ENCODE results near the gene PLEKHM1.
"Not testable (repeated sequence)": the region's sequence is repeated elsewhere in the genome, so short reads cannot be mapped to it uniquely, and the experiment has no call there.

Gene PLEKHM1

DNA sequence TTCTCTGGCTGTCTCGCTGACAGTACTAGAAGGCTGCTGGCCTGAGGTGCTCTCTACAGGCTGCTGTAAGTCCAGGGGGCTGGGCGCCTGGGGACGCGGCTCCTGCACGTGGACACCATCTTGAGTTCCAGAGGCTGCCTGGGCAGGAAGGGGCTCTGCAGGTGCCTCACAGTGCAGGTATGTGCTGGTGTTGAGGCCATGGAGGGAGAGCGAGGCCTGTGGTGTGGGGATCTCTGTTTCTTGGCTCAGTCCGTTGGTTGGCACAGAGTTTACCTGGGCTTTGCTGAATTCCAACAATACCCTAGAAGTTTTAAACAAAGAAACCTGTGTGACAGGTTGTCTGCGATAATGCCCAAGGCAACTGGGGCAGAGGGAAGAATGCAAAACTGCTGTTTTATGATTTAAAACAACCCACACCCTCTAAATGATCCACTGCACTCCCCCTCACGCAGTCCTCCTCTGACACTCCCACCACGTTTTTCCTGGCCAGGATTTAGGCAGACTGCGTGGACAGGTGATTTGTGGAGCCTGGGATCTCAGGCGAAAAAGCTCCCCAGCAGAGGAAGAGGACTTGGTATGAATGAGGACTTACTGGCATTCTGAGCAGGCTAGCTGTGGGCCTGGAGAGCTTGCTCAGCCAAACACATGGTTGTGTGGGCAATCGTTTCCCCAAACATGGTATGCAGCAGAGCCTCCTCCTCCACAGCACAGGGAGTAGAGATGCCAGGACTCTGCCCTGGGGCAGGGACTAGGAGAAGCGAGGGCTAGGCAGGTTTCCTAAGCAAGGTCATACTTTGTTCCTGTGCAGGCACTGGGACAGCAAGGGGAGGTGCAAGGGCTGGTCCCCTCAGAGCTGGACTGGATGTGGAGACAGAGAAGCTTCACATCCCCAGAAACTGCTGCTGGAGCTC lies 22.0 kb downstream of the PLEKHM1 start:
- DNase-seq (ENCODE audit: extremely low read depth, low read depth) = not testable (repeated sequence)

DNA sequence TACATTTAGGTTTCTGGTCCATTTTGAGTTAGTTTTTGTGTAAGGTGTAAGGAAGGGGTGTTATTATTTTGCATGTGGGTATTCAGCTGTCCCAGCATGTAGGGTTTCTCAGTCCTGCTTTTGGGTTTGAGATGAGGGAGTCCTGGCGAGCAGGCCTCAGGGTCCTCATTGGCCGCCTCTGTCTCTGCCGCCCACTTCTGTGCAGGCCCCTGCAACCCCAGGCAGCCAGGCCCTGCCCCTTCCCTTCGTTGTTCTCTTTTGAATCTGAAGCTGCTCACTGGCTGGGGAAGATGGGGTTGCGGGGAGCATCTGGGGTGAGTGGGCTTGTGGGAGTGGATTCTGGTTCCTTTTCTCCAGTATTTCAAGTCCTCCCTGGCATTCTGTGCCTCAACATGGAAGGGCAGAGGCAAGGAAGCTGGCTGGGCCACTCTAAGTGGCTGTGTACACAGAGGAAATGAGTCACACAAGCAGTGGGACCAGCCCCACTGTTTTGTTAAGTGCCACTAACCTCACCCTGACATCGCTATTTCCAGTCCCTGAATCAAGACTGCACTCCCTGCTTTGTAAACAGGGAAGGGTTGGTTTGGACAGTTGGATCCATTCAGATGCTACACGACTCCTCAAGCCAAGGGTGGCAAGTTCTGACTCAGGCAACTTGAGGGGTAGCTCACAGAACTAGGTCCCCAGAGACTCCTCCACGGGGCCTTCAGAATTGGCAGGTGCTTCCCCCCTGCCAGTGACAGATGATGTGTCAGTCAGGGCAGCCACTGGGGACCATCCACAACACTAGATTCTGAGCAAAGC lies 28.8 kb downstream of the PLEKHM1 start:
- DNase-seq (ENCODE audit: extremely low read depth, low read depth) = not testable (repeated sequence)

DNA sequence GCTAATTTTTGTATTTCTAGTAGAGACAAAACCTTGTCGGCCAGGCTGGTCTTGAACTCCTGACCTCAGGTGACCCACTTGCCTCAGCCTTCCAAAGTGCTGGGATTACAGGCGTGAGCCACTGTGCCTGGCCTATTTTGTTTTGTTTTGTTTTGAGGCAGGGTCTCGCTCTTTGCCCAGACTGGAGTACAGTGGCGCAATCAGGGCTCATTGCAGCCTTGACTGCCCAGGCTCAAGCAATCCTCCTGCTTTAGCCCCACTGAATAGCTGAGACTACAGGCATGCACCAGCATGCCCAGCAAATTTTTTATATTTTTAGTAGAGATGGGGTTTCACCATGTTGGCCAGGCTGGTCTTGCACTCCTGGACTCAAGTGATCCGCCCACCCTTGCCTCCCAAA lies 30.1 kb downstream of the PLEKHM1 start:
- DNase-seq (ENCODE audit: extremely low read depth, low read depth) = not testable (repeated sequence)

DNA sequence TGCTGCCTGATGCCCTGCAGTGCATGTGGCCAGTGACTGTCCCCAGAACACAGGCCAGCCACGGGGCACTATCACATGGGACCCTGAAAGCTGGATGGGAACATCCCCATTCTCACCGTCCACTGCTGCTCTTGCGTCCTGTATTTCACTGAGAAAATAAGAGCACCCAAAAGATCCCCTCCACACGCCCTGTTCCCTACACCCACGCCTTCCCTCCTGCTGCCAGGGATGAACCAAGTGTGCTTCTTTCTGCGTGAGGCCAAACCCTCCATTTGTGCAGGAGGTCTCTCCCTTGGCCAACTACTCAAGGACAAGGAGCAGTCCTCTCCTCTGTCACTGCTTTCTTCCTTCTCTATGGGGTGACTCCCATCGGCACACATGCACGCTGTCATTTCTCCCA lies 36.2 kb downstream of the PLEKHM1 start:
- DNase-seq (ENCODE audit: extremely low read depth, low read depth) = not testable (repeated sequence)

DNA sequence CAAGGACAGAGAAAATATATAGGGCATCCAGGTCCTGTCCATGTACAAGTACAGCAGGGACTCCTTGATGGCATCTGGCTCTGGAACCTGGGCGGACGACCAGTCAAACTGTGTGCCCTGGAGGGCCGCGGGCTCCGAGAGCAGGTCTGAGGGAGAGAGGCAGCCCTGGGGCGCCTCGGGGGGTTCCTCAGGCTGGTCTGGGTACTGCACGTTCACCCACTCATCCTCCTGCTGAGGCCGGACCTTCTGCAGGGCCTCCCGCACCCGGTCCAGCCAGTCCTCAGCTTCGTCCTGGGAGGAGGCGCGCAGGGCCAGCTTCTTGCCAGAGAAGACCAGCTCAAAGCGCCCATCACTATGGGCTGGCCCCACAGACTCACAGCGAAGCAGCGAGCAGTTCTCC lies 36.8 kb downstream of the PLEKHM1 start:
- not testable (repeated sequence) for DNase-seq (ENCODE audit: extremely low read depth, low read depth)

DNA sequence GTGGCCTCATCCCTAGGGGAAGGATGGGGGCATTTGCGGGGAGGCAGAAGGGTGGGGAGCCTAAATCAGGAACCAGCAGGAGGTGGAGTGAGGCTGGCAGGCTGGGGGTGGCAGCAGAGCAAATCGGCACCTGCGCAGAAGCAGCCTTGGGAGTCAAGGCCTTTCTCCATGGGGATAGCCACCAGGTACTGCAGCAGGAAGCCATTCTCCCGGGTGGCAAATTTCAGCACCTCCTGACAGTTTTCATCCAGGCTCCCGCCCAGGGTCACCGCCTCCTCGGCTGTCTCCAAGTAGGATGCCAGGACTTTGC lies 37.3 kb downstream of the PLEKHM1 start:
- not testable (repeated sequence) for DNase-seq (ENCODE audit: extremely low read depth, low read depth)

DNA sequence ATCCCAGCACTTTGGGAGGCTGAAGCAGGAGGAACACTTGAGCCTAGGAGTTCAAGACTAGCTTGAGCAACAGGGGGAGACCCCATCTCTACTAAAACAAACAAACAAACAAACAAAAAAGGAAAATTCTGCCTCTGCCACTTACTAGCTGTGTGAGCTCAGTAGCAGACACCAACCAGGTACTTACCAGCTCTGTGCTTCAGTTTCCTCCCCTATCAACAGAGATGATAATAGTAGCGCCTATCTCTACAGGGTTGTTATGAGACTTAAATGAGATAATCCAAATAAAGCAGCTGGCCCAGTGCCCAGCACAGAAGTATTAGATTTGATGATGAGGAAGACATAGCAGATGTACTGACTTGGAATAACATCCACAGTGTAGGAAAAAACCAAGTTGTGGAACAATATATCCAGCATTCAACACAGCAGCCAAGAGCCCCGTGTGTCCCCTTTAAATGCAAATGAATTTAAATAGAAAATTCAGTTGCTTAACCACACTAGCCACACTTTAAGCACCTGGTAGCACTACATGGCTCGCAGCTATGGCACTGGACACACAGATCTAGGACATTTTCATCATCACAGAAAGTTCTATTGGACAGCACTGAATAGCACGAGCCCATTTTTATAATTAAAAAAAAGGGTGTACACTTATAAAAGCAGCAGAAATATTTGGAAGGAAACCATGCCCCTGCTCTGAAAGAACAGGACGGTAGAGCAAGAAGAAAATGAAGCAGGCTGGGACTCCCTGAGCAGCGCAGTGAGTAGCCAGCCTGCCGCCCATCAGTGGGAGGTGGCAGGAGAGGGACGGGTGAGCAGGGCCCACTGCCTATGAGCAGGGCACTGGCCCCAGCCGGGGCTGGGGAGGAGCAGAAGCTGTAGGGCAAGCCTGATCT lies 37.9 kb downstream of the PLEKHM1 start:
- not testable (repeated sequence) for DNase-seq (ENCODE audit: extremely low read depth, low read depth)

DNA sequence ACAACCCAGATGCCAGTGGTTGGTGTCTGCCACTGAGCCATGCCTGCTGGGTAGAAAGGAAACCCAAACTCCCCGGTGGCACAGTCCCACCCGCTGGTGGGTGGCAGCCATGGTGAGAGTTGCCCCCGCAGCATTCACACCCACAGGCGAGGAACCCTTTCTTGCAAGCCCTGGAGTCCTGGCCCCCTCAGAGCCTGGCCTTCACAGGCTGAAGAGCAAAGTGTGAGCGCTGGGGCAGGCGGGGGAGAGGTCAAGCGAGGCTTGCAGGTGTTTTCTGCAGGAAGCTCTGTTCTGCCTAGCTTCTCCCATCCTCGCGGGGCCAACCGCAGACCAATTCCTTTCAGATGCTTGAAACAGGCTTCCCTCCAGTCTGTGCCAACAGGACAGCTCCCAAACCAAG lies 38.9 kb downstream of the PLEKHM1 start:
- not testable (repeated sequence) for DNase-seq (ENCODE audit: extremely low read depth, low read depth)

DNA sequence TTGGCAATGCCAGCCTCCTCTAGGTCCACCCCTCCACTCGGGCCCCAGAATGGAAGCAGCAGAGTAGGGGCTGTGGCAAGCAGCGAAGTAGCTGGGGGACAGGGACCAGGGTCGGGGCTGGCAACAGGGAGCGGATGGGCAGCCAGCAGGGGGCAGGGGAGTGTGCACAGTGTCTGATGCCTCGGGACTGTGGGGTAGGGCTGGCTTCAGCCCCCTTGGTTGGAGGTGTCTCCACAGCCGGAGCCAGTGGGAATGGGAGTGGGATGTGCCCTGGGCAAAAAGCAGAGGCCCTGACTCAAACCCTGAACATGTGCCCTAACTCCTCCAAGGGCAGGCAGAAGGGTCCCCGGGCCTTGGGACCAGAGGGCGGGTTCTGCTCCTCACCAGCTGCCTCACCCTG lies 39.4 kb downstream of the PLEKHM1 start:
- DNase-seq (ENCODE audit: extremely low read depth, low read depth) = no peak
- TF ChIP-seq, protein P1, sequence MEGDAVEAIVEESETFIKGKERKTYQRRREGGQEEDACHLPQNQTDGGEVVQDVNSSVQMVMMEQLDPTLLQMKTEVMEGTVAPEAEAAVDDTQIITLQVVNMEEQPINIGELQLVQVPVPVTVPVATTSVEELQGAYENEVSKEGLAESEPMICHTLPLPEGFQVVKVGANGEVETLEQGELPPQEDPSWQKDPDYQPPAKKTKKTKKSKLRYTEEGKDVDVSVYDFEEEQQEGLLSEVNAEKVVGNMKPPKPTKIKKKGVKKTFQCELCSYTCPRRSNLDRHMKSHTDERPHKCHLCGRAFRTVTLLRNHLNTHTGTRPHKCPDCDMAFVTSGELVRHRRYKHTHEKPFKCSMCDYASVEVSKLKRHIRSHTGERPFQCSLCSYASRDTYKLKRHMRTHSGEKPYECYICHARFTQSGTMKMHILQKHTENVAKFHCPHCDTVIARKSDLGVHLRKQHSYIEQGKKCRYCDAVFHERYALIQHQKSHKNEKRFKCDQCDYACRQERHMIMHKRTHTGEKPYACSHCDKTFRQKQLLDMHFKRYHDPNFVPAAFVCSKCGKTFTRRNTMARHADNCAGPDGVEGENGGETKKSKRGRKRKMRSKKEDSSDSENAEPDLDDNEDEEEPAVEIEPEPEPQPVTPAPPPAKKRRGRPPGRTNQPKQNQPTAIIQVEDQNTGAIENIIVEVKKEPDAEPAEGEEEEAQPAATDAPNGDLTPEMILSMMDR (IDR thresholded peaks at IDR 0.05; ENCODE audit: low read depth, low read length) = no peak; the same call in 1 of the 2 replicates

DNA sequence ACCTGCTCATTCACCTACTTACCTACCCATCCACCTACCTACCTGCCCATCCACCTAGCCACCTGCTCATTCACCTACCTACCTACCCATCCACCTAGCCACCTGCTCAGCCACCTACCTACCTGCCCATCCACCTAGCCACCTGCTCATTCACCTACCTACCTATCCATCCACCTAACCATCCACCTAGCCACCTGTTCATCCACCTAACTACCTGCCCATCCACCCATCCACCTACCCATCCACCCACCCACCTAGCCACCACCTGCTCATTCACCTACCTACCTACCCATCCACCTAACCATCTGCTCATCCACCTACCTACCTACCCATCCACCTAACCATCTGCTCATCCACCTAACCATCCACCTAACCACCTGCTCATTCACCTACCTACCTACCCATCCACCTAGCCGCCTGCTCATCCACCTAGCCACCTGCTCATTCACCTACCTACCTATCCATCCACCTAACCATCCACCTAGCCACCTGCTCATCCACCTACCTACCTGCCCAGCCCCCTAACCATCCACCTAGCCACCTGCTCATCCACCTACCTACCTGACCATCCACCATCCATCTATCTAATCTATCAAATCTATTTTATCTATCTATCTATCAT lies 40.7 kb downstream of the PLEKHM1 start:
- not testable (repeated sequence) for DNase-seq (ENCODE audit: extremely low read depth, low read depth)

DNA sequence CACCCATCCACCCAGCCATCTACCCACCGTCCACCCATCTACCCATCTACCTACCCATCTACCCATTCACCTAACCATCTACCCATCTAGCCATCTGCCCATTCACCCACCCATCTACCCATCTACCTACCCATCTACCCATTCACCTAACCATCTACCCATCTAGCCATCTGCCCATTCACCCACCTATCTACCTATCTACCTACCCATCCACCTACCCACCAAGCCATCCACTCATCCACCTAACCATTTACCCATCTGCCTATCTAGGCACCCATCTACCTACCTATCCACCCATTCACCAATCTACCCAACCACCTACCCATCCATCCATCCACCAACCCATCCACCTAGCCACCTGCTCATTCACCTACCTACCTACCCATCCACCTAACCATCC lies 41.3 kb downstream of the PLEKHM1 start:
- DNase-seq (ENCODE audit: extremely low read depth, low read depth) = not testable (repeated sequence)

DNA sequence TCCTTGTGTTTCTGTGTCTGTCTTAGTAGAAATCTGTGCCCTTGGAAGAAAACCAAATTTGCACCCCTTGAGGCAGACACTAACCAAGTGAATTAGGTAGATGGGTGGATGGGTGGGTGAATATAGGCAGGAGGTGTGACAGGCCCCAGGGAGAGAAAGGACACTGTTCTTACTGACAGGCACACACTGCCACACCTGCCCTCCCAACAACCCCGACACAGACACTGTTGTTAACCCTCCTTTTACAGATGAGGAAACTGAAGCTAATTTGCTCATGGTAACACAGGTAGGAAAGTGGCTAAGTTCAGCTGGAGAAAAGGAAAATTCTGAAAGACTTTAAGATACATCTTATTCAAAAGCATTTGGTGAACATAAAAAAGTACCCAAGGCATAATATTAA lies 42.0 kb downstream of the PLEKHM1 start:
- not testable (repeated sequence) for DNase-seq (ENCODE audit: extremely low read depth, low read depth)

DNA sequence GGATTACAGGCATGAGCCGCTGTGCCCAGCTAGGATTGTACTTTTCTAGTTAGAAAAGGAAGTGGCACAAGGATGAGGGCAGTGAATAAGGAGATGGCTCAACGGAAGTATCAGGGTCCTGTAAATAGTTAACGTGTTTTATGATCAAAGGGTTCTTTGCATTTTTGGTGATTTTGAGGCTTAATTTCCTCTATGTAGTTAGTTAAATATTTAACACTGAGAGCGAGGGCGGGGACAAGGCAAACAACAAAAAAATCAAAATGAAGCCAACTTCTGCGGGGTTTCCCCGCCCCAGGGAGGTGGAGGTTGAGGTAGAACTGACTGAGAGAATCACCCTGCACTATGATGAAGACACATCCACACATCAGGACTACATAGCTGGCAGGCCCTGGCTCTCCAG lies 42.5 kb downstream of the PLEKHM1 start:
- DNase-seq (ENCODE audit: extremely low read depth, low read depth) = not testable (repeated sequence)

DNA sequence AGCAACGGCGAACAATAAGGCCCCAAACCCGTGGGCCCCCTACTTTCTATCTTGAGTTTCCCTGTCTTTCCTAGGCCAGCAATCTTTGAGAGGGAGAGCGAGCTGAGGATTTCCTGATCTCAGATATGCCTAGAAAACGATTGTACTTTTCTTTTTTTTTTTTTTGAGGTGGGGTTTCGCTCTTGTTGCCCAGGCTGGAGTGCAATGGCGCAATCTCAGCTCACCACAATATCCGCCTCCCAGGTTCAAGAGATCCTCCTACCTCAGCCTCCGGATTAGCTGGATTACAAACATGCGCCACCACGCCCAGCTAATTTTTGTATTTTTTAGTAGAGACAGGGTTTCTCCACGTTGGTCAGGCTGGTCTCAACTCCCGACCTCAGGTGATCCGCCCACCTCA lies 42.9 kb downstream of the PLEKHM1 start:
- DNase-seq (ENCODE audit: extremely low read depth, low read depth) = not testable (repeated sequence)

DNA sequence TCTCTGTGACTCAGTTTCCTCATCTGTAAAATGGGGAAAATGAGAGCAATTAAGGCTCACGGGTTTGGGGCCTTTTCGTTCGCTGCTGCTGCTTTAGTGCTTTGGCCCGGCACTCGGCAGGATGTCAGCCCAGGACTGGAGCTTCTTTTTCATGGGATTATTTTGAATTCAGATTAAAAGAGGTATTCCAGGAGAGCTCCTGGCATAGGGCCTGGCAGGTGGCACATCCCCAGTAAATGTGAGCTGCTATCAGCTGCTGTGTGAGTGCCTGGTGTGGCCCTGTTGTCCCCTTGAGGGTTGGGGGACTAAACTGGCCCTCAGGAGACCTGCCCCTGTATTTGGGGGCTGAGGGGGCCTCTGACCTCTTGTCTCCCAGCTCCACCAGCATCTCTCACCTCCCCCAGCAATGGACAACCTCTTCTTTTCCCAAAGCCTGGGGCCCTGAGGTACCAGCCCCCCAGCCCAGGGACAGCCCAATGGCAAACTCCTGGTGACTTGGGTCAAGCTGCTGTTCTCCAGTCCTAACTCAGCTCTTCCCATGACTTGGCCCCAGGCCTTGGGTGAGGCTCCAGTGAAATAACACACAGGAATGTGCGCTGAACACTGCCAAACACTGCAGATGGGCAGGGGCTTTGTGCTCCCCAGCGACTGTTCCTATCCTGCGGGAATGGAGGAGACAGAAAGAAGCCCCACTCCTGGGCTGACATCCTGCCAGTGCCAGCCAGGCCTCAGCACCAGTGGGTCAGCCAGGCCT lies 43.5 kb downstream of the PLEKHM1 start:
- not testable (repeated sequence) for DNase-seq (ENCODE audit: extremely low read depth, low read depth)

DNA sequence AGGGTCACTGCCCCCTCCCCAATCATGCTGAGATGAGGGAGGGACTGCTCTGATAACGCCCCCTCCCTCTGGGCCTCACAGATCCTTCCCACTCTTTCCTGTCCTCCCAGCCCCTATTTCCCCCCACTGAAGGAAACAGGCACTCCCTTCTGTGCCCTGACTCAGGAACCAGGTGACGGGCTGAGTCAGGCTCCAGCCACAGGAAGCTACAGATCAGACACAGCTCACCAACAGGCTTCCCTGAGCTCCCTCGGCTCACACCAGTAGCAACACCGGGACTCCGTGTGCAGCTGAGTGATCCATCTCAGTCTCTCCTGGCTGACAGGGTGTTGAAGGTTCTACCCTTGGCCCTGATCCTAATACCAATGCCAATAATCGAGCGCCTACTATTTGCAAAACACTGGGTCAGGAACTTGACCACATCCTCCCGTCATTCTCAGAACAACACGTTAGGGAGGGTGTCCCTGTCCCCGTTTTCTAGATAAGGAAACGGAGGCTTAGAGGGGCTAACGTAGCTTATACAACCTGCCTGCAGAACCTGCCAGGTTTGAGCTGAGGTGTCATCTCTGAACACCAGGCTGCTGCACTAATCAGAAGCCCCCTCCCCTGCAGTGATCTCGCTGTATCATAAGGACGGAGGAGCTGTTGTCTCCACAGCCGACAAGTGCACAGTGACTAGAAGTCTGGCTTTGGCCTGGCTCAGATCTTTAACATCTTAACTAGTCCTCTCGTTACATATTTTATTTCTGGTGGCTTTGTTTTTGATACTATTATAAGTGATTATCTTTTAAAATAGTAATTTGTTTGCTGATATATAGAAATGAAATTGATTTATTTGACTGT lies 44.4 kb downstream of the PLEKHM1 start:
- DNase-seq (ENCODE audit: extremely low read depth, low read depth) = not testable (repeated sequence)
